Fibroblast of mammary gland (primary cell): ENCODE measurements around the gene NEK7.
"Not testable (repeated sequence)": the region's sequence is repeated elsewhere in the genome, so short reads cannot be mapped to it uniquely, and the experiment has no call there.

Source experiments
- DNase-seq: peaks from one replicate; pipeline ENCODE4 v3.0.0-alpha.2; 2010; ENCODE audit warnings: low read depth
- H3K4me3 ChIP-seq: 2 replicates; pipeline ENCODE4 v1.5.1; 2011; ENCODE audit warnings: low read depth, mild to moderate bottlenecking, low read length, moderate library complexity; ENCODE audit not compliant: control insufficient read depth
- TF ChIP-seq, protein P1 (sequence below): conservative IDR thresholded peaks from 2 replicates; pipeline ENCODE4 v1.5.1; 2011; ENCODE audit warnings: low read depth, low read length, inconsistent platforms; ENCODE audit not compliant: control insufficient read depth, insufficient read depth

The NEK7 gene

GRCh38 chr1:198123133-198123532 is 33.7 kb upstream of the NEK7 start:
- no peak overlapping the region for H3K4me3 ChIP-seq
- DNase-seq: peak; percentile 56
- TF ChIP-seq, protein P1, sequence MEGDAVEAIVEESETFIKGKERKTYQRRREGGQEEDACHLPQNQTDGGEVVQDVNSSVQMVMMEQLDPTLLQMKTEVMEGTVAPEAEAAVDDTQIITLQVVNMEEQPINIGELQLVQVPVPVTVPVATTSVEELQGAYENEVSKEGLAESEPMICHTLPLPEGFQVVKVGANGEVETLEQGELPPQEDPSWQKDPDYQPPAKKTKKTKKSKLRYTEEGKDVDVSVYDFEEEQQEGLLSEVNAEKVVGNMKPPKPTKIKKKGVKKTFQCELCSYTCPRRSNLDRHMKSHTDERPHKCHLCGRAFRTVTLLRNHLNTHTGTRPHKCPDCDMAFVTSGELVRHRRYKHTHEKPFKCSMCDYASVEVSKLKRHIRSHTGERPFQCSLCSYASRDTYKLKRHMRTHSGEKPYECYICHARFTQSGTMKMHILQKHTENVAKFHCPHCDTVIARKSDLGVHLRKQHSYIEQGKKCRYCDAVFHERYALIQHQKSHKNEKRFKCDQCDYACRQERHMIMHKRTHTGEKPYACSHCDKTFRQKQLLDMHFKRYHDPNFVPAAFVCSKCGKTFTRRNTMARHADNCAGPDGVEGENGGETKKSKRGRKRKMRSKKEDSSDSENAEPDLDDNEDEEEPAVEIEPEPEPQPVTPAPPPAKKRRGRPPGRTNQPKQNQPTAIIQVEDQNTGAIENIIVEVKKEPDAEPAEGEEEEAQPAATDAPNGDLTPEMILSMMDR: no peak

DNA sequence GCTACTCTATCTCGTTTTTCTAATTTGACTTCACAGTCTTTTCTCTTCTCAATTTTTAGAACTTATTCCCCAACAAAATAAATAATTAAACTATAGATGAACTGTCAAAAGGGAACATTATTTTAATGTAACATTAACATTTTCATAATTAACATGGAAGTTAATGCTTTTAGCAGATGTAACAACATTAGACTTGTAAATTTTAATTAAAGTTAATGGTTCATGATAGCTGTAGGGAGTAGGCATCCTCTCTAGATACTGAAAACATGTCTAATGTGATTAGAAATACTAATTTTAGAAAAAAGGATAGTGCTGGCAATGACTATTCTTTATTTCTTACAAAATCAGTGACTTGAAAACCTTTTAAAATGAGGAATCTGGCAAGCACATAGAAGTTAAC is 32.1 kb upstream of the NEK7 start:
- TF ChIP-seq, protein P1: no peak
- DNase-seq: no peak
- H3K4me3 ChIP-seq: no peak overlapping the region

DNA sequence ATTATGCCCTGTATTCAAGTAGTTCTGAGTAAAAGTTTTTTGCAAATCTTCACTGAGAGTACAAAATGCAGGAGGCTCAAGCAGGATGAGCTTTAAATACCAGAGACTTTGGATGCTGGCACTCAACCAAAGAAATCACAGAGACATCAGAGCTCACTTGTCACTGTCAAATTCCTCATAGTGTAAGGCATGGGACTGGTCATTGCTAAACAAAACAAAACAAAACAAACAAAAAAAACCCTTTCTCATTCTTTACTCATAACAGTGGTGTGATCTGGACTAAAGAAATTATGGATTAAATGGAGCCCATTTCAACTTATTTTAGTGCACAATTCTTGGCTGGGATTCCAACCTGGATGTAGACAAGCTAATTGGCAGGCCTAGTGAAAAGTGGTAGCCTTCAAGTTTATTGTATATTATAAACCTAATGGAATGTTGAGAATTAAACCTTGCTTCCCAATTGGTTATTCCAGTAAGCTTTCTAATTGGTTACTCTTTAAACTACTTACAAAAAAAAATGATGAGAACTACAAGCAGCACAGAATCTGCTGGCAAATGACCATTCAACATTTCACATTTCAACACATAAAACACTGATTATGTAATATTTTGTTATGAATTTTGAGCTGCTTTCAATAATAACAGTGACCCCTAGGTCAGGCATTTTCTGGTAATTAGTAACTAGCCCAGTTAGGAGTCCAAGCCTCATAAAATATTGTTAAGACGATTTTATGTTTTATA is 30.6 kb upstream of the NEK7 start:
- H3K4me3 ChIP-seq: no peak overlapping the region
- peak; percentile 72 for DNase-seq
- TF ChIP-seq, protein P1: no peak

GRCh38 chr1:198128533-198128932 is 28.3 kb upstream of the NEK7 start:
- H3K4me3 ChIP-seq: no peak overlapping the region
- peak; percentile 17 for DNase-seq
- TF ChIP-seq, protein P1: no peak

DNA sequence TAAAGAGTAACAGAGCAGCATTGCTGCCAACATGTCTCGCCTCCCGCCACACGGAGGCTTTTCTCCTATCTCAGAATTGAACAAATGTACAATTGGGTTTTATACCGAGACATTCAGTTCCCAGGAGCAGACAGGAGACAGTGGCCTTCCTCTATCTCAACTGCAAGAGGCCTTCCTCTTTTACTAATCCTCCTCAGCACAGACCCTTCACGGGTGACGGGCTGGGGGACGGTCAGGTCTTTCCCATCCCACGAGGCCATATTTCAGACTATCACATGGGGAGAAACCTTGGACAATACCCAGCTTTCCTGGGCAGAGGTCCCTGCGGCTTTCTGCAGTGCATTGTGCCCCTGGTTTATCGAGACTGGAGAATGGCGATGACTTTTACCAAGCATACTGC is 26.7 kb upstream of the NEK7 start:
- DNase-seq, H3K4me3 ChIP-seq: not testable (repeated sequence)

GRCh38 chr1:198132060-198132781 is 24.6 kb upstream of the NEK7 start:
- no peak for DNase-seq
- TF ChIP-seq, protein P1: no peak
- no peak overlapping the region for H3K4me3 ChIP-seq

DNA sequence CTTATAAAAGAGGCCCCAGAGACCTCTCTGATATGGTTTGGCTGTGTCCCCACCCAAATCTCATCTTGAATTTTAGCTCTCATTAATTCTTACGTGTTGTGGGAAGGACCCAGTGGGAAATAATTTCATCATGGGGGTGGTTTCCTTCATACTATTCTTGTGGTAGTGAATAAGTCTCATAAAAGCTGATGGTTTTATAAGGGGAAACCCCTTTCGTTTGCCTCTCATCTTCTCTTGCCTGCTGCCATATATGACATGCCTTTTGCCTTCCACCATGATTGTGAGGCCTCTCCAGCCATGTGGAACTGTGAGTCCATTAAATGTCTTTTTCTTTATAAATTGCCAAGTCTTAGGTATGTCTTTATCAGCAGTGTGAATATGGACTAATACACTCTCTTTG is 22.5 kb upstream of the NEK7 start:
- DNase-seq: no peak
- TF ChIP-seq, protein P1: no peak
- no peak overlapping the region for H3K4me3 ChIP-seq
